T-helper 9 cell (primary cell): ENCODE measurements around the gene PDE4C.
A peak's percentile ranks its signal among the peaks of the same experiment; 100 is the strongest.

ENCODE experiments used
- DNase-seq: peaks from one replicate; pipeline ENCODE4 v3.0.0-alpha.2; 2020

The PDE4C gene

DNA sequence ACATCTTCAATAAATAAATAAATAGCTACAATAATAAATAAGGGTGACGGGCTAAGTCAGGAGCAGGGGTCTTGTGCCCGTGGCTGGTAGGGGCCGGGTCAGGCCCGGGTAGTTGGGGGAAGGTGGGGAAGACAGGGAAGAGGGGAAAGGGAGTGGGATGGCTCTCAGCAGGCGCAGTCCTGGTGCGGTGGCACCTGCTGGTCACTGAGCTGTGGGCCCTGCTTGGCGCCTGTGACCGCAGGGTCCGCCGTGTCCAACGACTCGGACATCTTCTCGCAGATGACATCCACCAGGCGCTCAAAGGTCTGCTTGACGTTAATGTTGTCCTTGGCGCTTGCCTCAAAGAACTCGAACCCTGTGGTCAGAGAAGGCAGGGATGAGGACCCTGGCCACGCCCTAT, 28.9 kb downstream of the PDE4C start:
- DNase-seq, result no peak

- DNase-seq, result no peak
Measured at GRCh38 chr19:18196511-18196845, 29.8 kb downstream of the PDE4C start.

DNA sequence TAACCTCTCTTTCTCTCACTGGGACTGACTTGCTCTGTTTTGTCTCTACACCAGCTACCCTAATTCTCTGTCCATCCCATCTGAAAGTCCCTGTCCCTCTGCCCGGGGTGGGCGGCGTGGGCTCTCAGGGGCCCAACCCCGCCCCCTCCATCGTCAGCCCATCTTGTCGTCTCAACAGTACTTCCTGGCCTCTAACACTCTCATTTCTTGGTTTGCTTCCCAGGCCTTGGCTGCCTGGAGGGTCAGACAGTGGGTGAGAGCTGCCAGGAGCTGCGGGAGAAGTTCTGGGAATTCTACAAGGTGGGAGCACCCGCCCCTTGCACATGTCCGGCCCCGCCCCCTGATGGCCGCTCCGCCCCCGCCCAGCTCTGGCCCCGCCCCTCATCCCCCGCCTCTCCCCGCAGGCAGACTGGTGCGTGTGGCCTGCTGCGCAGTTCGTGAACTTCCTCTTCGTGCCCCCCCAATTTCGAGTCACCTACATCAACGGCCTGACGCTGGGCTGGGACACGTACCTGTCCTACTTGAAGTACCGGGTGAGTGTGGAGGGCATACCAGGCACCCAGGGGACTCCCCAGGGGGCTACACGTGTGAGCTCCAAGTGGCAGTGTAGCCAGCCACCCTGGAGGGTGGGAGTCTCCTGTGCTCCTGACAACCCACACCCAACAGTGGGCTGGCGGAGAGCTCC, 31.5 kb downstream of the PDE4C start:
- no peak for DNase-seq

DNA sequence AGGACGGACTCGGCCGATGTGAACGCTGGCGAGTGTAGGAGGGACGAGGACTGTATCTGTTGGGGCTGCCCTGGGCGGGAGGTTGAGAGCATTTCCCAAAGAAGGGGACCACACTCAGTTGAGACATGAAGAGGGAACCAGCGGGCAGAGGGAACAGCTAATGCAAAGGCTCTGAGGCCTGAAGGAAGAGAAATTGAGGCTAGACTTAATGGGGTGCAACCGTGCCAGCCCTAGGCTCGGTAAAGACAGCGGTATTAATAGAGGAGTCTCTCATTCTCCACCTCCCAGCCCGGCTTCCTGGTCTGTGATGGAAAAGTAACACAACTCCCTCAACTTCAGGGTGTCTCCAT, 32.1 kb downstream of the PDE4C start:
- DNase-seq, result no peak

DNA sequence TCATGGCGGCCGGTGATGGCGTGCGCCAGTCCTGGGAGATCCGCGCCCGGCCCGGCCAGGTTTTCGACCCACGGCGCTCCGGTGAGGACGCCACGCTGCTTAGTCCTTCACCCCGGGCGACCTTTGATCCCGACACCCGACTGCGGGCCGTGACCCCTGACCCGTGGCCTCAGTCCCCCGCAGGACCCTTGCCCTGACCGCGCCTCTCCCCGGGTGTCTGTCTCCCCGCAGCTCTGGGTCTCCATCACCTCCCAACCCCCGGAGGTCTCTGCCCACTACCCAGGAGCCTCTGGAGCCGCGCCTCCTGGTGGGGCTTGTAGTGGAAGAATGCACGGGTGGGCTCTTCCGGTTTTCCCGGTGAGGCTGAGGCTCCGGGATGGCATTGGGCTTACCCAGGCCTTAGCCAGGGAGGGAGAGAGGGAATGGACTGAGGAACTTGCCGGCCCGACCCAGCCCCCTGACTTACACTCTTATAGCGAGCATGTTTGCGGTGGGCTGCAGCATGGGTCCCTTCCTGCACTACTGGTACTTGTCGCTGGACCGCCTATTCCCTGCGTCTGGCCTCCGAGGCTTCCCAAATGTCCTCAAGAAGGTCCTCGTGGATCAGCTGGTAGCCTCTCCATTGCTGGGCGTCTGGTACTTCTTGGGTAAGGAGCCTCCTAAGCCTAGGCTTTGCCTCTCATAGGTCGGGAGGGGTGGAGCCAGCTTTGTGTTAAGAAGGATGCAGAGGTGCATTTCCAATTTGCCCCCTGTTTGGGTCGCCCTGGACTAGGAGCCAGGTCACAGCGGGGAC, 32.7 kb downstream of the PDE4C start:
- no peak for DNase-seq

DNA sequence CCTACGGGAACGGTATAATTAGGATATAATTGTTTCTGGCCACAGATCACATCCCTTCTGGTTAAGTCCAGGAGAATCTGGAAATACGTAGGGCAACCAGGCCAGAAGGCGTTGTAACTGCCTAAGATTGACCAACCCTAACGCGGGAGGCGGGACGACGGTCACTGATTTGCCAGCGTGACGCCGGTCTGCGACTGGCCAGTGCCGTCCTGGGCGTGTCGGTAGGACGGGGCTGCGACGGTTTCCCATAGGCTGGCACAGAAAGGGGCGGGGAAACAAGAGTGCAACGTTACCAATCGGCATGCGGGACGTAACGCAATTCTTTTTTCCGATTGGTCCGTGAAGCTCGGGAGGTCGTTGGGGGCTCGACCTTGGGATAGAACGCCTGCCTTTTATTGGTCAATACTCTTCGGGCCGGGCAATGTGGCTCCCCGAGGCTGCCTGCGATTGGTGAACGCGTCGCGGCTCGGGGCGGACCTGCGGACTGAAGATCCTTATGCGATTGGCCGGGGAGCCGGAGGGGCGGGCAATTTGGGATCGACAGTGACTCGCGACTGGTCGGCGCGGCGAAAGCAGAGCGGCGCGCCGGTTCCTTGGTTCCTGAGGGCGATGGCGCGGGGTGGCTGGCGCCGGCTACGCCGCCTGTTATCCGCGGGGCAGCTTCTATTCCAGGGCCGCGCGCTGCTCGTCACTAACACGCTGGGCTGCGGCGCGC, 33.4 kb downstream of the PDE4C start, which contains the start of gene MPV17L2:
TSS of gene MPV17L2 (plus strand) at position 546 of the 715 bp plus-strand sequence. CDS start at position 610, 64 bp downstream.
- DNase-seq, result peak; percentile 97

GRCh38 chr19:18191640-18192062, 34.6 kb downstream of the PDE4C start:
- no peak for DNase-seq

GRCh38 chr19:18190278-18190677, 36.0 kb downstream of the PDE4C start:
- DNase-seq, result no peak

- DNase-seq, result no peak
Measured at GRCh38 chr19:18185538-18185937, 40.7 kb downstream of the PDE4C start.

DNA sequence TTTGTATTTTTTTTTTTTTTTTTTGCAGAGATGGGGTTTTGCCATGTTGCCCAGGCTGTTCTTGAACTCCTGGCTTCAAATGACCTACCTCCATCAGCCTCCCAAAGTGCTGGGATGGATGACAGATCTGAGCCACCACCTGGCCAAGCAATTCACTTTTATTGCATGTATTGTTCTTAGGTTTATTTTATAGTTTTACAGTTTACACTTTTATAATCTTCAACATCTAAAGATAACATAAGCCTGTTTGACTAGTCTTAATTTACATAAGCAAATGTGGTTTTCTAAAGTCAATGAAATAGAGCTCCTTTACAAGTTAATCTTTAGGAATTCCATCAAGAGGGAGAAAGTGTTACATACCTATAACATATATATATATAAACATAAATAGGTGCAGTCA, 42.7 kb downstream of the PDE4C start:
- DNase-seq, result no peak

- no peak for DNase-seq
Measured at GRCh38 chr19:18179957-18180356, 46.3 kb downstream of the PDE4C start.

DNA sequence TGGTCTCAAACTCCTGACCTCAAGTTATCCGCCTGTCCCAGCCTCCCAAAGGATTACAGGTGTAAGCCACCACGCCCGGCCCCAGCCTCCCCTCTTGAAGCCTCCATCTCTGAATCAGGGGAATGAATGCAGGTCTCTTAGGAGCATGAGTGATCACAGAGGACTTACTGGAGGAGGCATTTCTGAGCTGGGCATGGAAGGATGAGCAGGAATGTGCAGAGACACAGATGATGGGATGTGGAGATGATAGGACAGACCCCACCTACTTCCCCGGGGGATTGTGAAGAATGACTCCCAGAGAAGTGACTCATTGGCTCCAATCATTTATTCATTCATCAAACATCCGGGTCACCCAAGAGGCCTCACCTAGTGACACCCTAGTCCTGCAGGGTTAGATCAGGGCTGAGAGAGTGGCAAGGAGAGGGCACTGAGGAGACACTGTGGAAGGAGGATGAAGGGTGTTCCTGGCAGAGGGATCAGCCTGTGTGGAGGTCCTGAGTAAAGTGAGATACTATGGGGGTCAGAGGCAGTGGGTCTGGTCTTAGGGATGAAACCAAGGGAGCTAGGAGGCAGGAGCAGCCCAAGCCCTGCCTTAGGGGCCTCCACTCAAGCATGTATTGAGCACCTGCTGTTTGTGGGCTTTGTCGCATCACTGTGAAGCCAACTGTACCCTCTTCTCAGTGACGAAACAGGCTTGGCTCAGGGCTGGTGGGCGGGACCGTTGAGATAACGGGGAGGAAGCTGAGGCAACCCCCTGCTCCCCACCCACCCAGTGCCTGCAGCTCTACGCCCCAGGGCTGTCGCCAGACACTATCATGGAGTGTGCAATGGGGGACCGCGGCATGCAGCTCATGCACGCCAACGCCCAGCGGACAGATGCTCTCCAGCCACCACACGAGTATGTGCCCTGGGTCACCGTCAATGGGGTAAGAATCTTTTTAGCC, 49.6 kb downstream of the PDE4C start:
- DNase-seq, result no peak

- DNase-seq, result no peak
Measured at GRCh38 chr19:18174983-18175382, 51.3 kb downstream of the PDE4C start.
